Ovary (tissue), 9 donors: Measurements from ENCODE around the gene BCAS1. TPM values are rescaled to one million over a fixed set of nuclear protein-coding genes. Genes with fewer than 3 reads are reported as not detected.

Experiments used
- DNase-seq, 5 donors: peaks; one replicate each; pipeline ENCODE4 v3.0.0-alpha.2; 2019 to 2020
- H3K27ac ChIP-seq, 2 donors: fragments of 200-600 bp; one replicate each; pipeline versions ENCODE4 v1.5.1 to v1.8.0; 2019 to 2022
- H3K27me3 ChIP-seq: fragments of 200-600 bp; one replicate; pipeline ENCODE4 v1.8.0; 2022
- H3K36me3 ChIP-seq: fragments of 200-600 bp; sonication (generic); one replicate; pipeline ENCODE4 v1.5.1; 2019
- H3K4me1 ChIP-seq: one replicate; pipeline ENCODE4 v1.8.1; 2013; ENCODE audit warnings: mild to moderate bottlenecking, moderate library complexity; ENCODE audit not compliant: insufficient read depth
- H3K4me3 ChIP-seq: fragments of 200-600 bp; sonication (generic); one replicate; pipeline ENCODE4 v1.5.1; 2017
- H3K9me3 ChIP-seq, 2 donors: fragments of 200-600 bp in 1 of 2; sonication (generic) in 1 of 2; one replicate each; pipeline versions ENCODE4 v1.5.1 to v1.8.1; 2013 to 2019; ENCODE audit warnings: mild to moderate bottlenecking in 1 of 2, moderate library complexity in 1 of 2
- CTCF ChIP-seq, 3 donors: fragments of 450-650 bp in 2 of 3; fragments of 200-600 bp in 1 of 3; IDR thresholded peaks; one replicate each; pipeline versions ENCODE4 v1.5.1 to v1.8.0; 2016 to 2022; ENCODE audit warnings: antibody characterized with exemption in 3 of 3, mild to moderate bottlenecking in 1 of 3
- EP300 ChIP-seq: sonication (generic); formaldehyde crosslinking; IDR thresholded peaks from one replicate; pipeline ENCODE4 v1.6.1; 2017; ENCODE audit warnings: antibody characterized with exemption
- POLR2A ChIP-seq: fragments of 450-650 bp; IDR thresholded peaks from one replicate; pipeline ENCODE4 v1.6.1; 2017; ENCODE audit warnings: antibody characterized with exemption, mild to moderate bottlenecking, moderate library complexity
- WGBS, 3 donors: extraction: QIAGEN DNeasy Blood & Tissue Kit in 1 of 3; methylation state at CpG; one replicate each; pipeline versions ENCODE4 v1.1.5 to v1.1.7; 2013 to 2017; 5-methylcytosine and 5-hydroxymethylcytosine counted together
- intact Hi-C, 4 donors: fragments of 100-400 bp; cut with DNase I; formaldehyde crosslinking; loops; one replicate each; pipeline versions ENCODE4 v1.11.0 to v1.15.1; 2022 to 2023
- polyA plus RNA-seq, 2 donors: library from polyadenylated mRNA; stranded (reverse); fragments of 200-250 nt in 1 of 2; fragments of 350-450 nt in 1 of 2; fragmentation: Illumina TruSeq in 1 of 2; extraction: RNeasy Lipid Tissue Mini Kit (QIAGEN cat#74804) in 1 of 2; gene quantifications; one replicate each; pipeline ENCODE4 v1.2.3, GENCODE V29; 2013 to 2014
- total RNA-seq, 7 donors: library from RNA; depleted of rRNA in 2 of 7; stranded (reverse); fragments of >200 nt in 2 of 7; fragmentation: NEBNext Ultra II Directional in 3 of 7; extraction: Animal tissue kit (Norgen Biotek cat#: 25700) in 3 of 7; gene quantifications; one replicate each; pipeline versions ENCODE4 v1.1.0 to v1.2.4, GENCODE V29; 2016 to 2023
- donor health status: DM: no; HTN: no; CAD: no; lungs with moderate emphysema.
- donor health status: DM: no; HTN: no; CAD: no.
- donor health status: Bipolar disorder and iron deficiency.
- donor health status: DM: yes; HTN: yes; CAD: no.
- donor health status: DM: no; HTN: no; CAD: no.
- donor health status: DM: yes; HTN: yes; CAD: no.

BCAS1 gene
- total and polyA plus RNA-seq, 9 donors, result 0.13 to 0.92 (median 0.51) TPM; not detected in 2

DNA sequence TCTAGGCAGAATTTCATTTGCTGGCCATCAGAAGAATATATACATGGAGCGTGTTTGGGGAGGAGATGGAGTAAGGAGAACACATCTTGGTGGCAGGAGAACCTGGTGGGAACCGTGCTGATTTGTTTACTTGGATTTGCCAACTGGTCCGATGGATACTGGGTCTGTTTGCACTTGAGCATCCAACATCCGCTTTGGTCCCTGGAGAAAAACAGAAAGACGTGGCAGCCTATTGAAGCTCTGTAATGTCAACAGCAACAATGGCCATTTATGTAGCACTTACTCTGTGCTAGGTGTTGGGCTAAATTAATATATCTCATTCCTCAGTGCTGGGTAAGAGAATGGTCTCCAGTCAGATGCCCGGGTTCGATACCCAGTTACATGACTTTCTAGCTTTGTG, 125.6 kb downstream of the BCAS1 start:
- Histone ChIP-seq H3K27me3 (no peaks in the 10 kb centered on the region), H3K4me1 (peaks cover 7% of the 10 kb centered on the region), H3K27ac (no peak overlapping the region), H3K4me3 (no peak overlapping the region), H3K36me3 (no peaks in the 10 kb centered on the region), H3K9me3 (no peaks in the 10 kb centered on the region)
- WGBS, 3 donors, result 76 to 82% (median 77%) methylated on average over 7 of the region's 7 CpGs
- intact Hi-C loops, result loop anchor here in 2 of 4 donors (5.0 to 10.0 kb wide), 2 partner anchors 367 to 370 kb away; no protein-coding TSS in a partner anchor
- DNase-seq, result no peak
- TF ChIP-seq EP300 (no peak), POLR2A (no peak)

- Histone ChIP-seq H3K27ac (no peak overlapping the region), H3K4me1 (peaks cover 11% of the 10 kb centered on the region), H3K27me3 (no peaks in the 10 kb centered on the region), H3K36me3 (no peaks in the 10 kb centered on the region), H3K4me3 (no peak overlapping the region), H3K9me3 (no peaks in the 10 kb centered on the region)
- DNase-seq, result peak in 2 of 5 donors; percentile 42 to 44
- peak in 2 of 3 donors; percentile 26 to 33 for TF ChIP-seq CTCF (IDR thresholded peaks at IDR 0.05)
- TF ChIP-seq EP300, result no peak
- TF ChIP-seq POLR2A, result no peak
- 2 to 7% (median 4%) methylated on average over 11 of the region's 11 CpGs for WGBS, 3 donors
- intact Hi-C loops, result loop anchor here in 2 of 4 donors (5.0 to 10.0 kb wide), 2 partner anchors 366 to 369 kb away; no protein-coding TSS in a partner anchor
Observed at GRCh38 chr20:53943522-53944291, 126.7 kb downstream of the BCAS1 start.

DNA sequence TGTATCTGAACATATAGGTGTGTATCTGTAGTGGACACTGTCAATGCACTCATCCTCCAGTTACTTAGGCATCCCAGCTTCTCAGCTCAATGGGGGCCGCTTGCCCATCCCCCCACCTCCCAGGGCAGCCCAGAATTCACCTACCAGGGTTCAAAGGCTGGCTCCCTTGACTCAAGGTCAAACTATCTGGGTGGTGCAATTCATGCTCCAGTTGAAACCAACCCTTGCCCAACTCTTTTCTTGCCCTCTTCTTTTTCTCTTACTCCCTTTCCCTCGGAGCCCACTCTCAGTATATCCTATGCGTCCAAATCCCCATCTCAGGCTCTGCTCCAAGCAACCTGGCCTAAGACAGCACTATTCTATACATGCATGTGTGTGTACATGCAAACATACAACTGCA, 127.4 kb downstream of the BCAS1 start:
- Histone ChIP-seq H3K27me3 (no peaks in the 10 kb centered on the region), H3K27ac (no peak overlapping the region), H3K4me3 (no peak overlapping the region), H3K4me1 (peaks cover 11% of the 10 kb centered on the region), H3K36me3 (no peaks in the 10 kb centered on the region), H3K9me3 (no peaks in the 10 kb centered on the region)
- intact Hi-C loops, result loop anchor here in 2 of 4 donors (5.0 to 10.0 kb wide), 2 partner anchors 366 to 368 kb away; no protein-coding TSS in a partner anchor
- TF ChIP-seq EP300, result no peak
- no peak for TF ChIP-seq POLR2A
- TF ChIP-seq CTCF (IDR thresholded peaks at IDR 0.05), result no peak
- WGBS, 3 donors, result 86 to 93% (median 87%) methylated on average over 3 of the region's 3 CpGs
- DNase-seq, result no peak

GRCh38 chr20:53942472-53942816, 128.0 kb downstream of the BCAS1 start:
- no peak for DNase-seq
- Histone ChIP-seq H3K36me3 (no peaks in the 10 kb centered on the region), H3K4me3 (no peak overlapping the region), H3K4me1 (peaks cover 11% of the 10 kb centered on the region), H3K9me3 (no peaks in the 10 kb centered on the region), H3K27ac (no peak overlapping the region), H3K27me3 (no peaks in the 10 kb centered on the region)
- TF ChIP-seq POLR2A, result no peak
- TF ChIP-seq CTCF (IDR thresholded peaks at IDR 0.05), result no peak
- intact Hi-C loops, result loop anchor here in 2 of 4 donors (5.0 to 10.0 kb wide), 2 partner anchors 365 to 368 kb away; no protein-coding TSS in a partner anchor
- WGBS, 3 donors, result 78 to 83% (median 83%) methylated on average over 6 of the region's 6 CpGs
